Measurements from ENCODE around the gene BZW2. TPM values are rescaled to one million over a fixed set of nuclear protein-coding genes. Genes with fewer than 3 reads are reported as not detected.
A peak's percentile ranks its signal among the peaks of the same experiment; 100 is the strongest.
"Not testable (repeated sequence)": the region's sequence is repeated elsewhere in the genome, so short reads cannot be mapped to it uniquely, and the experiment has no call there.

Gene BZW2
- total RNA-seq, 1 donor from 2014 or later, result 90.2 TPM

DNA sequence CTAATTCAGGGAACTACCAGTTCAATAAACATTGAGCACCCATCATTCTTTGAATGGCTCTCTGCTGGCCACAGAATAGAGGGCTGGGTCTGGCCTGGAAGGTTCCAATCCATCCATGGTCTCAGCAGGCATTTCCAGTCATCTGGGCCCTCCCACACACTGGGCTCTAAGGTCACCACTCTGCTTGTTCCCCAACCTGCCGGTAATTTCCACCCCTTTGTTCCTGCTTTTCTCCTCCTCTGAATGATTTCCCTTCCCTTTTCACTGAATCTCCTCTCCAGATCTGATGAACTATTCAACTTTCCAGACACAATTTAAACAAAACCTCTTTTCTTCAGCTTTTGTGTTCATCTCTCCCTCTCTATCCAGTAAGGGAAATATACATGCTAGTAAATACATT lies 2.6 kb downstream of the BZW2 start:
- no peak for DNase-seq (ENCODE audit: low spot score)
- Mint-ChIP-seq H3K27me3 (ENCODE audit: low read depth) (no peaks in the 10 kb centered on the region), H3K4me1 (ENCODE audit: low read depth) (peaks cover 58% of the 10 kb centered on the region), H3K4me3 (ENCODE audit: low read depth) (peak overlapping the region; percentile 18), H3K36me3 (ENCODE audit: low read depth) (peaks cover 34% of the 10 kb centered on the region), H3K9me3 (no peaks in the 10 kb centered on the region), H3K27ac (no peak overlapping the region)
- intact Hi-C loops (cut with micrococcal nuclease), result loop anchor here (2.0 to 10.0 kb wide), 7 partner anchors 14 to 1296 kb away; partner anchors contain the start of genes AHR, SNX13 and TSPAN13

DNA sequence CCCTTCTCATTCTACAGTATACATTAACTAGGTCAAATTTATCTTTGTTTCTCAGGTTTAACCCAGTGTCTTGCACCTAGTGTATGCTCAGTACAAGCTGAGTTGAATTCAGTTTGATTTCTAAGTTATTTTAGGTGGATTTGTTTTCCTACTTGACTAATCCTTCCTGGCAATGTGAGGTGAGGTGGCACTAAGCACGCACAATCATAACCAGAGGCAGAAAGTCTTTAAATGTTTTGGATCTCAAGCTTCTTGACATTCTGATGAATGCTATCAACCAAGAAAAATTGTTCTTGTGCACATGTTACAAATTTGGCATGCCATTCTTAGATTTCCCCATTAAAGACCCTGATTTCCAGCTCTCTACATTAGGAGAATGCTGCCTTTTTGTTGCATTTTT lies 3.2 kb downstream of the BZW2 start:
- DNase-seq (ENCODE audit: low spot score), result no peak
- Mint-ChIP-seq H3K9me3 (no peaks in the 10 kb centered on the region), H3K27me3 (ENCODE audit: low read depth) (no peaks in the 10 kb centered on the region), H3K4me3 (ENCODE audit: low read depth) (peak overlapping the region; percentile 18), H3K27ac (peak overlapping the region; percentile 17), H3K36me3 (ENCODE audit: low read depth) (peaks cover 28% of the 10 kb centered on the region), H3K4me1 (ENCODE audit: low read depth) (peaks cover 53% of the 10 kb centered on the region)
- intact Hi-C loops (cut with micrococcal nuclease), result loop anchor here (2.0 to 10.0 kb wide), 7 partner anchors 14 to 1296 kb away; partner anchors contain the start of genes AHR, SNX13 and TSPAN13

DNA sequence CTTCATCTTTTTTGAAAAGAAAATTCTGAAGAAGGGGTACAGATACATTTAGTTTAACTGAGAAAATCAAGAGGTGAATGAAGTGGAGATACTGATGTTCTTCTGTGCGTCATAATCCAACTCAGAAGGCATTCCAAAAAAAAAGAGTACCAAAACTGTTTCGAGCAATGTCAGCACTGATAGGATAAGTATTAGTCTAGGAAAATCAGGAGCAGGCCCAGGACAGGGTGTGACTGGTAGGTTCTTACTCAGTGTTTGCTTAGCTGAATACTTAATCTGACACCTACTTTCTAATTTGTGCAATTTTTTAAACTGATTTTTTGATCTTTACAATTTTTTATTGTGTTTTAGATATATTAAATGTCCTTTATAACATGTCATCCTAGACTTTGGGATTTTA lies 4.3 kb downstream of the BZW2 start:
- no peak for DNase-seq (ENCODE audit: low spot score)
- intact Hi-C loops (cut with micrococcal nuclease), result no loop called here
- Mint-ChIP-seq H3K36me3 (ENCODE audit: low read depth) (peaks cover 28% of the 10 kb centered on the region), H3K4me1 (ENCODE audit: low read depth) (peaks cover 51% of the 10 kb centered on the region), H3K9me3 (no peaks in the 10 kb centered on the region), H3K4me3 (ENCODE audit: low read depth) (no peak overlapping the region), H3K27ac (no peak overlapping the region), H3K27me3 (ENCODE audit: low read depth) (no peaks in the 10 kb centered on the region)

GRCh38 chr7:16651396-16652239 lies 5.6 kb downstream of the BZW2 start:
- H3K36me3 Mint-ChIP-seq (ENCODE audit: low read depth), result peaks cover 33% of the 10 kb centered on the region

GRCh38 chr7:16652240-16652583 lies 6.2 kb downstream of the BZW2 start:
- DNase-seq (ENCODE audit: low spot score), result no peak
- Mint-ChIP-seq H3K9me3 (no peaks in the 10 kb centered on the region), H3K27me3 (ENCODE audit: low read depth) (no peaks in the 10 kb centered on the region), H3K4me1 (ENCODE audit: low read depth) (peaks cover 49% of the 10 kb centered on the region), H3K4me3 (ENCODE audit: low read depth) (no peak overlapping the region), H3K27ac (no peak overlapping the region), H3K36me3 (ENCODE audit: low read depth) (peaks cover 36% of the 10 kb centered on the region)
- intact Hi-C loops (cut with micrococcal nuclease), result no loop called here

More at GRCh38 chr7:16651396-16652239, 5.6 kb downstream of the BZW2 start:
- Mint-ChIP-seq H3K27ac (no peak overlapping the region), H3K4me1 (ENCODE audit: low read depth) (peaks cover 52% of the 10 kb centered on the region), H3K9me3 (no peaks in the 10 kb centered on the region), H3K4me3 (ENCODE audit: low read depth) (no peak overlapping the region), H3K27me3 (ENCODE audit: low read depth) (no peaks in the 10 kb centered on the region)
- intact Hi-C loops (cut with micrococcal nuclease), result no loop called here
- DNase-seq (ENCODE audit: low spot score), result no peak

DNA sequence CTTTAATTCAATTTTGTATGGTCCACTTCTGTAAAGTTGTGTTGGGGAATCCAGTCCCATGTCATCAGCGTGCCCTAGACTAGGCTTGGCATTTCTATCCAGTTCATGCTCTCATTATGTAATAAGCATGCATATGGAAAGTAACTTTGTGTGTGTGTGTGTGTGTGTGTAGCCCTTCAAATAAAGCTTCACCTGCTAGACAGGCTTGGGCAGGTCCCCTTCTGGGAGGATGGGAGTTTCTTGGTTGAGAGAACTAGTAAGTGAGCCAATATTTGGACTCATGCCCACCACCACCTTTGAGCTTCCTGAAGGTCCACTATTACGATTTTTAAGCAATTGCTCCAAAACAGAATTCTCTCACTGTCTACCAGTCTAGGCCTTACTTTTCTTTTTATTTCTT lies 6.9 kb downstream of the BZW2 start:
- Mint-ChIP-seq H3K9me3 (no peaks in the 10 kb centered on the region), H3K4me1 (ENCODE audit: low read depth) (peaks cover 49% of the 10 kb centered on the region), H3K4me3 (ENCODE audit: low read depth) (no peak overlapping the region), H3K27ac (no peak overlapping the region), H3K27me3 (ENCODE audit: low read depth) (no peaks in the 10 kb centered on the region), H3K36me3 (ENCODE audit: low read depth) (peaks cover 35% of the 10 kb centered on the region)
- no peak for DNase-seq (ENCODE audit: low spot score)
- intact Hi-C loops (cut with micrococcal nuclease), result no loop called here

DNA sequence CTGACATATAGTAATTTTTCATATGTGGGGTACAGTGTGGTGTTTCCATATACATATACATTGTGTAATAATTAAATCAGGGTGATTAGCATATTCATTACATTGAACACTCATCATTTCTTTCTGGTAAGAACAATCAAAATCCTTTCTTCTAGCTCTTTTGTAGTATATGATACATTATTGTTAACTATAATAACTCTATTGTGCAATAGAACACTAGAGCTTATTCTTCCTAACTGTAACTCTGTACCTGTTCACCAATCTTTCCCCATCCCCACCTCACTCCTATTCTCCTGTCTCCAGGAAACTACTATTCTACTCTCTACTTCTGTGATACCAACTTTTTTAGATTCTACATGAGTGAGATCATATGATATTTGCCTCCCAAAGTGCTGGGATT lies 9.4 kb downstream of the BZW2 start:
- DNase-seq (ENCODE audit: low spot score), result no peak
- no peaks in the 10 kb centered on the region for H3K27me3 Mint-ChIP-seq (ENCODE audit: low read depth)
- no peak overlapping the region for H3K27ac Mint-ChIP-seq
- intact Hi-C loops (cut with micrococcal nuclease), result no loop called here
- no peak overlapping the region for H3K4me3 Mint-ChIP-seq (ENCODE audit: low read depth)
- H3K9me3 Mint-ChIP-seq, result no peaks in the 10 kb centered on the region
- peaks cover 30% of the 10 kb centered on the region for H3K4me1 Mint-ChIP-seq (ENCODE audit: low read depth)
- H3K36me3 Mint-ChIP-seq (ENCODE audit: low read depth), result peaks cover 22% of the 10 kb centered on the region

GRCh38 chr7:16656141-16656540 lies 10.2 kb downstream of the BZW2 start:
- H3K9me3 Mint-ChIP-seq, result no peaks in the 10 kb centered on the region
- H3K36me3 Mint-ChIP-seq (ENCODE audit: low read depth), result peaks cover 22% of the 10 kb centered on the region
- no peak overlapping the region for H3K4me3 Mint-ChIP-seq (ENCODE audit: low read depth)
- no peaks in the 10 kb centered on the region for H3K27me3 Mint-ChIP-seq (ENCODE audit: low read depth)
- no peak overlapping the region for H3K27ac Mint-ChIP-seq
- intact Hi-C loops (cut with micrococcal nuclease), result no loop called here
- no peak for DNase-seq (ENCODE audit: low spot score)
- H3K4me1 Mint-ChIP-seq (ENCODE audit: low read depth), result peaks cover 34% of the 10 kb centered on the region

- Mint-ChIP-seq H3K4me1 (ENCODE audit: low read depth) (peaks cover 29% of the 10 kb centered on the region), H3K27me3 (ENCODE audit: low read depth) (no peaks in the 10 kb centered on the region), H3K4me3 (ENCODE audit: low read depth) (no peak overlapping the region), H3K9me3 (no peaks in the 10 kb centered on the region), H3K36me3 (ENCODE audit: low read depth) (peaks cover 22% of the 10 kb centered on the region), H3K27ac (no peak overlapping the region)
- DNase-seq (ENCODE audit: low spot score), result no peak
- intact Hi-C loops (cut with micrococcal nuclease), result no loop called here
These were observed 11.8 kb downstream of the BZW2 start for GRCh38 chr7:16657656-16658279.

GRCh38 chr7:16659854-16660497 lies 14.0 kb downstream of the BZW2 start:
- Mint-ChIP-seq H3K4me1 (ENCODE audit: low read depth) (peaks cover 22% of the 10 kb centered on the region), H3K36me3 (ENCODE audit: low read depth) (peaks cover 24% of the 10 kb centered on the region)
- intact Hi-C loops (cut with micrococcal nuclease); H3K9me3 Mint-ChIP-seq; H3K27ac Mint-ChIP-seq; H3K4me3 Mint-ChIP-seq (ENCODE audit: low read depth); DNase-seq (ENCODE audit: low spot score); H3K27me3 Mint-ChIP-seq (ENCODE audit: low read depth): not testable (repeated sequence)

DNA sequence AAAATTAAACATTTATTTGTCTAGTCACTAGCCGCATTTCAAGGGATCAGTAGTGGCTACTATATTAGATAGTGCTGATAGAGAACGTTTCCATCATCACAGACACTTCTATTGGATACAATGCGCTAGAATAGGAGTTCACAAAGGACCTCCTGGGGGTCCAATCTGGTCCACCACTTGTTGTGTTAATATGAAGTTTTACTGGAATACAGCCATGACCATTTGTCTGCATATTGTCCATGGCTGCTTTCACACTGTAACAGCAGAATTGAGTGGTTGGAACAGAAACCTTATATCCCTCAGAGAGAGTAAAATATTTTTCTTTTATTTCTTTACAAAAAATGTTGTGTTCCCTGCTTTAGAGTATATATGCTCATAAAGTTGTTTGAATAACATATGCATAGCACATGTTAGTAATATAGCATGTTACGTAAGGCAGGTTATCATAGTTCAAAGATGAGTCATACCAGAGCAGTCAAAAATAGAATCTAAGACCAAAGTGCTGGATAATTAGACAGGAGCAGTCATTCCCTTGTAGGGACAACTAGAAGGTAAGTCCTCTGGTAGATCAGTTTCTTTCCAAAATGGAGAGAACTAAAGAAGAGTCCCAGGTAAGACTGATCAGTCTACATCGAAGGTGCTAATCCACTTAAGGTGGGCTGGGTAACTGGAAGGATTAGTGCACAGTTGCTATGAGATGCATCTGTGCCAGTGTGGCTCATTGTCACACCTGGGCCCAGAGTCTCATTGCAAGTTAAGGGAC lies 14.9 kb downstream of the BZW2 start:
- no peak overlapping the region for H3K27ac Mint-ChIP-seq
- H3K9me3 Mint-ChIP-seq, result no peaks in the 10 kb centered on the region
- intact Hi-C loops (cut with micrococcal nuclease), result no loop called here
- no peak overlapping the region for H3K4me3 Mint-ChIP-seq (ENCODE audit: low read depth)
- peaks cover 21% of the 10 kb centered on the region for H3K4me1 Mint-ChIP-seq (ENCODE audit: low read depth)
- H3K27me3 Mint-ChIP-seq (ENCODE audit: low read depth), result no peaks in the 10 kb centered on the region
- H3K36me3 Mint-ChIP-seq (ENCODE audit: low read depth), result peaks cover 27% of the 10 kb centered on the region
- no peak for DNase-seq (ENCODE audit: low spot score)

DNA sequence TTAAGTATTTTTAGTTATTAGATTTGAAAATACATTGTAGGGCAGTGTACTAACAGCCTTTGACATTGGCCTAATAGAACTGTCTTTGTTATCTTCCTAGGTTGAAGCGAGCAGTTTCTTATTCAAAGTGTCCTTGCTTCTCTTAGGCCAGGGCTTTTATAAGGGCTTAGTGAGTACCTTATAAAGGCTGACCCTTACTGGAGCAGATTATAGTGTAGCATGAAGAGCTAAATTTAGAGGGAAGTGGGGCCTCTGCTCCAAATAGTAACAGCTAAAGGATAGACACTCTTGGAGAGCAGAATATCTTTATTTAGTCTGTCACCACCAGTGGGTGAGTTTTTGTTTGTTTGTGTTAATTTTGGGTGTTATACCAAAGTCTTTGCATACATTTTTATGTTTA lies 15.9 kb downstream of the BZW2 start:
- intact Hi-C loops (cut with micrococcal nuclease), result loop anchor here (2.0 kb wide), 1 partner anchor 13 kb away; no protein-coding TSS in a partner anchor
- H3K9me3 Mint-ChIP-seq, result no peaks in the 10 kb centered on the region
- peaks cover 21% of the 10 kb centered on the region for H3K4me1 Mint-ChIP-seq (ENCODE audit: low read depth)
- no peak overlapping the region for H3K27ac Mint-ChIP-seq
- H3K36me3 Mint-ChIP-seq (ENCODE audit: low read depth), result peaks cover 28% of the 10 kb centered on the region
- no peaks in the 10 kb centered on the region for H3K27me3 Mint-ChIP-seq (ENCODE audit: low read depth)
- no peak overlapping the region for H3K4me3 Mint-ChIP-seq (ENCODE audit: low read depth)
- no peak for DNase-seq (ENCODE audit: low spot score)

Measured in activated T-helper 2 cell treated with anti-CD3 and anti-CD28 coated beads, Interferon-gamma antibody, Interleukin-2, Interleukin-4, amounts not matched to agents 10 μg/mL and 5 μg/mL and 100 μg/mL, durations not matched to agents 14 hours and 24 hours and 36 hours (primary cell).